K562 (cell line): Measurements from ENCODE around the gene NEMP2.

Experiments
- NR2F6 ChIP-seq: fragments of 450-650 bp; formaldehyde crosslinking; IDR thresholded peaks from 2 replicates; pipeline ENCODE4 v1.4.0; 2020; ENCODE audit warnings: mild to moderate bottlenecking
- POLR2AphosphoS5 ChIP-seq: IDR thresholded peaks from 2 replicates; pipeline ENCODE4 v1.6.1; 2011; ENCODE audit warnings: mild to moderate bottlenecking, low read depth, low read length, moderate library complexity; ENCODE audit not compliant: control insufficient read depth, insufficient read depth
- TF ChIP-seq, protein P1 (sequence below): fragments of 250-450 bp; sonication (Bioruptor Pico); IDR thresholded peaks from 2 replicates; pipeline ENCODE4 v1.5.0; 2021

DNA sequence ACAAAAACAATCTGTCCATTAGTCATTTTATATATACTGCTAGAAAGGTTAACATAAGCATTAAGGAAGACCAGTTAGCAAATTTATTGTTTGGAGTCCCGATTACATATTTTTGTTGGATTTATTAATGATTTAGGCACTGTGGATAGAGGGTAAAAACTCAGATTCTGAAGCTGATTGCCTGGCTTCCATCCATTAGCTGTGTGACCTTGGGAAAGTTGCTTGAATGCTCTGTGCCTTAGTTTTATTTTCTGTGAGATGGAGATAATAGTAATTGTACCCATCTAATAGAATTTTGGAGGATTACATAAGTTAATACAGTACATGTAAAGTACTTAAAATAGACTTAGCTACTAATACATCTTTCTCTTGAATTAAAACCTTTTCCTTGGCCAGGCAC is 36.3 kb upstream of the NEMP2 start:
- no peak for TF ChIP-seq POLR2AphosphoS5
- no peak for TF ChIP-seq NR2F6 (CRISPR knock-in tag)
- TF ChIP-seq, protein P1, sequence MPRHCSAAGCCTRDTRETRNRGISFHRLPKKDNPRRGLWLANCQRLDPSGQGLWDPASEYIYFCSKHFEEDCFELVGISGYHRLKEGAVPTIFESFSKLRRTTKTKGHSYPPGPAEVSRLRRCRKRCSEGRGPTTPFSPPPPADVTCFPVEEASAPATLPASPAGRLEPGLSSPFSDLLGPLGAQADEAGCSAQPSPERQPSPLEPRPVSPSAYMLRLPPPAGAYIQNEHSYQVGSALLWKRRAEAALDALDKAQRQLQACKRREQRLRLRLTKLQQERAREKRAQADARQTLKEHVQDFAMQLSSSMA (CRISPR knock-in tag), result no peak
